K562 (cell line): ENCODE measurements around the gene SMURF1. TPM values are rescaled to one million over a fixed set of nuclear protein-coding genes. Genes with fewer than 3 reads are reported as not detected.
A peak's percentile ranks its signal among the peaks of the same experiment; 100 is the strongest.

Experiments
- ATAC-seq: fragments of 200-7000 bp; cut with Tn5 transposase; 3 replicates; pipeline ENCODE4 v1.9.1; 2020; ENCODE audit warnings: moderate library complexity
- BruUV-seq: library from RNA; stranded (reverse); fragments of 400-500 nt; replicated peaks from 2 replicates; lab custom pipeline; 2021; lab: Mats Ljungman, UMichigan
- CTCF ChIA-PET: fragments of 300-600 bp; formaldehyde crosslinking; extraction: SDS; loops from one replicate; lab custom pipeline; 2021; ENCODE audit warnings: low intra/inter-chr PET ratio; lab: Yijun Ruan, JAX
- POLR2A ChIA-PET: fragments of 300-600, 350-650 bp; sonication (Branson Sonifier 250); formaldehyde crosslinking; extraction: SDS; loops from one replicate; lab custom pipeline; 2021; ENCODE audit warnings: antibody characterized with exemption, inconsistent platforms; lab: Yijun Ruan, JAX
- DNase-seq, 4 experiments: peaks; one replicate each; pipeline versions ENCODE4 v3.0.0 to v3.0.0-alpha.2; 2011 to 2018; ENCODE audit warnings: low spot score in 3 of 4, mixed read lengths in 3 of 4; ENCODE audit errors: extremely low read depth in 1 of 4
- FAIRE-seq: peaks from 2 replicates; lab custom pipeline; 2011; peaks lifted over from hg19 to GRCh38; lab: Jason Lieb, UNC
- H2AFZ ChIP-seq: 2 replicates; pipeline ENCODE4 v1.6.0; 2011; ENCODE audit warnings: low read depth, low read length, control low read depth, inconsistent platforms
- H3K27ac ChIP-seq: fragments of 200-600 bp; 3 replicates; pipeline ENCODE4 v1.8.0; 2011; ENCODE audit warnings: low read depth, mild to moderate bottlenecking, control low read depth, inconsistent platforms, low read length, moderate library complexity, mixed read lengths; ENCODE audit errors: extremely low read depth
- H3K27me3 ChIP-seq, 2 experiments: fragments of 300-600 bp in 1 of 2; 2 replicates in 1 of 2; 3 replicates in 1 of 2; pipeline versions ENCODE4 v1.6.0 to v1.8.0; 2011; ENCODE audit warnings: inconsistent platforms in 2 of 2, low read length in 2 of 2, mild to moderate bottlenecking in 1 of 2, mixed read lengths in 1 of 2, moderate library complexity in 1 of 2; ENCODE audit not compliant: control insufficient read depth in 2 of 2, insufficient read depth in 2 of 2
- H3K36me3 ChIP-seq: fragments of 300-600 bp; 3 replicates; pipeline ENCODE4 v1.8.0; 2011; ENCODE audit warnings: mild to moderate bottlenecking, low read length, inconsistent platforms; ENCODE audit not compliant: control insufficient read depth, insufficient read depth
- H3K4me1 ChIP-seq, 2 experiments: fragments of 200-600 bp in 1 of 2; replicated peaks in 1 of 2; 2 replicates in 1 of 2; 3 replicates in 1 of 2; pipeline versions ENCODE4 v1.5.1 to v1.8.0; 2011; ENCODE audit warnings: inconsistent platforms in 2 of 2, low read length in 2 of 2, mild to moderate bottlenecking in 1 of 2, mixed read lengths in 1 of 2, moderate library complexity in 1 of 2; ENCODE audit not compliant: control insufficient read depth in 2 of 2, insufficient read depth in 2 of 2
- H3K4me2 ChIP-seq: 2 replicates; pipeline ENCODE4 v1.6.1; 2011; ENCODE audit warnings: low read length, control low read depth, inconsistent platforms, mixed read lengths; ENCODE audit not compliant: insufficient read depth
- H3K4me3 ChIP-seq: fragments of 200-600 bp; sonication (generic), shearing (Covaris generic); 2 replicates; pipeline ENCODE4 v1.5.1; 2016; ENCODE audit warnings: control low read depth, inconsistent platforms
- H3K79me2 ChIP-seq: fragments of 200-600 bp; 3 replicates; pipeline ENCODE4 v1.8.0; 2011; ENCODE audit warnings: low read length, inconsistent platforms; ENCODE audit not compliant: control insufficient read depth, insufficient read depth
- H3K9ac ChIP-seq, 2 experiments: 2 replicates each; pipeline versions ENCODE4 v1.6.0 to v1.6.1; 2011; ENCODE audit warnings: low read depth in 2 of 2, low read length in 2 of 2, control low read depth in 1 of 2, inconsistent platforms in 1 of 2, mild to moderate bottlenecking in 1 of 2, mixed read lengths in 1 of 2; ENCODE audit not compliant: insufficient read depth in 1 of 2
- H3K9me1 ChIP-seq: one replicate; pipeline ENCODE4 v1.6.0; 2011; ENCODE audit warnings: inconsistent platforms, mild to moderate bottlenecking, low read length, moderate library complexity; ENCODE audit not compliant: control insufficient read depth, insufficient read depth
- H3K9me3 ChIP-seq: replicated peaks from 2 replicates; pipeline ENCODE4 v1.5.1; 2011; ENCODE audit warnings: low read depth, low read length, inconsistent platforms; ENCODE audit not compliant: control insufficient read depth, insufficient read depth
- H4K20me1 ChIP-seq: replicated peaks from 2 replicates; pipeline ENCODE4 v1.6.1; 2011; ENCODE audit warnings: low read length, inconsistent platforms, mixed read lengths; ENCODE audit not compliant: control insufficient read depth, insufficient read depth
- ARID1B ChIP-seq: fragments of 450-650 bp; IDR thresholded peaks from 2 replicates; pipeline ENCODE4 v1.6.1; 2016; ENCODE audit warnings: antibody characterized with exemption, mild to moderate bottlenecking, inconsistent platforms
- FOSL1 ChIP-seq: fragments of 200-800 bp; sonication (Bioruptor generic); conservative IDR thresholded peaks from 2 replicates; pipeline ENCODE4 v1.6.1; 2016; ENCODE audit warnings: missing genetic modification characterization, missing compliant biosample characterization
- JUN ChIP-seq, 2 experiments: sonication (generic) in 1 of 2; formaldehyde crosslinking in 1 of 2; IDR thresholded peaks; 2 replicates each; pipeline versions ENCODE4 v1.6.1 to v1.8.0; 2012 to 2022; ENCODE audit warnings: borderline replicate concordance in 2 of 2, mild to moderate bottlenecking in 2 of 2, improper control_type of control experiment in 1 of 2, low read depth in 1 of 2, low read length in 1 of 2, missing genetic modification reagents in 1 of 2
- JUND ChIP-seq, 2 experiments: IDR thresholded peaks; 2 replicates in 1 of 2; 3 replicates in 1 of 2; pipeline ENCODE4 v1.6.1; 2011; ENCODE audit warnings: borderline replicate concordance in 2 of 2, low read depth in 2 of 2, low read length in 2 of 2, improper control_type of control experiment in 1 of 2, missing biosample characterization in 1 of 2, missing genetic modification characterization in 1 of 2, missing genetic modification reagents in 1 of 2
- POLR3A ChIP-seq: IDR thresholded peaks from 2 replicates; pipeline ENCODE4 v1.6.1; 2011; ENCODE audit warnings: borderline replicate concordance, mild to moderate bottlenecking, moderate library complexity; ENCODE audit not compliant: insufficient read length, insufficient read depth; ENCODE audit errors: extremely low read depth
- RCOR1 ChIP-seq, 2 experiments: IDR thresholded peaks; 2 replicates each; pipeline ENCODE4 v1.6.1; 2012; ENCODE audit warnings: low read depth in 2 of 2, low read length in 2 of 2, borderline replicate concordance in 1 of 2, improper control_type of control experiment in 1 of 2
- SMARCA4 ChIP-seq: fragments of 450-650 bp; IDR thresholded peaks from 2 replicates; pipeline ENCODE4 v1.6.1; 2016
- SREBF2 ChIP-seq: sonication (generic); formaldehyde crosslinking; IDR thresholded peaks from 2 replicates; pipeline ENCODE4 v1.4.0; 2020; ENCODE audit warnings: mild to moderate bottlenecking, missing genetic modification reagents
- ZNF12 ChIP-seq: sonication (generic); formaldehyde crosslinking; IDR thresholded peaks from 2 replicates; pipeline ENCODE4 v1.4.0; 2020; ENCODE audit warnings: mild to moderate bottlenecking, missing genetic modification reagents
- WGBS: fragments of 100-300 bp; shearing (Covaris generic); methylation state at CpG from one replicate; pipeline ENCODE4 v1.1.6; 2016; ENCODE audit warnings: low coverage, mixed read lengths; ENCODE audit not compliant: insufficient coverage; ENCODE audit errors: missing lambda C conversion rate; 5-methylcytosine and 5-hydroxymethylcytosine counted together
- in situ Hi-C: fragments of 300-500 bp; cut with MboI; formaldehyde crosslinking; loops from 4 replicates; pipeline ENCODE4 v1.15.0; 2018; ENCODE audit warnings: inconsistent platforms, mixed read lengths
- intact Hi-C: fragments of 100-400 bp; cut with micrococcal nuclease; formaldehyde crosslinking; loops from 2 replicates; pipeline ENCODE4 v1.14.2; 2022
- polyA plus RNA-seq, 8 experiments: library from polyadenylated mRNA; depleted of rRNA in 4 of 8; stranded (reverse) in 5 of 8; unstranded in 3 of 8; fragments of >200 nt; fragmentation: Nextera tagmentation in 2 of 8; fragmentation: Illumina TruSeq in 1 of 8; extraction: Ambion mirVana in 2 of 8; extraction: Trizol in 1 of 8; gene quantifications; 2 replicates each; pipeline versions ENCODE4 v1.2.1 to v1.2.3, GENCODE V29; 2011 to 2014; ENCODE audit warnings: inconsistent platforms in 1 of 8, missing spikeins in 1 of 8
- total RNA-seq, 7 experiments: library from RNA; depleted of rRNA in 6 of 7; stranded (reverse); fragments of >200 nt in 6 of 7; fragmentation: Illumina TruSeq in 2 of 7; extraction: Trizol in 2 of 7; gene quantifications; 2 replicates each; pipeline versions ENCODE4 v1.2.1 to v1.2.3, GENCODE V29; 2011 to 2021; ENCODE audit warnings: low replicate concordance in 1 of 7
- TF ChIP-seq, protein P1 (sequence below), 2 experiments: fragments of 450-650 bp in 1 of 2; sonication (generic) in 1 of 2; formaldehyde crosslinking in 1 of 2; IDR thresholded peaks in 1 of 2; conservative IDR thresholded peaks in 1 of 2; 2 replicates each; pipeline versions ENCODE4 v1.6.1 to v1.8.1; 2016 to 2023; ENCODE audit warnings: mild to moderate bottlenecking in 2 of 2, moderate library complexity in 2 of 2, inconsistent platforms in 1 of 2, missing genetic modification reagents in 1 of 2

Gene SMURF1
- total and polyA plus RNA-seq, 9 of the 15 experiments (the other 6 are each of a cell fraction or from before 2014, with no cell fraction given), result 1.0 to 20.1 (median 12.6) TPM

DNA sequence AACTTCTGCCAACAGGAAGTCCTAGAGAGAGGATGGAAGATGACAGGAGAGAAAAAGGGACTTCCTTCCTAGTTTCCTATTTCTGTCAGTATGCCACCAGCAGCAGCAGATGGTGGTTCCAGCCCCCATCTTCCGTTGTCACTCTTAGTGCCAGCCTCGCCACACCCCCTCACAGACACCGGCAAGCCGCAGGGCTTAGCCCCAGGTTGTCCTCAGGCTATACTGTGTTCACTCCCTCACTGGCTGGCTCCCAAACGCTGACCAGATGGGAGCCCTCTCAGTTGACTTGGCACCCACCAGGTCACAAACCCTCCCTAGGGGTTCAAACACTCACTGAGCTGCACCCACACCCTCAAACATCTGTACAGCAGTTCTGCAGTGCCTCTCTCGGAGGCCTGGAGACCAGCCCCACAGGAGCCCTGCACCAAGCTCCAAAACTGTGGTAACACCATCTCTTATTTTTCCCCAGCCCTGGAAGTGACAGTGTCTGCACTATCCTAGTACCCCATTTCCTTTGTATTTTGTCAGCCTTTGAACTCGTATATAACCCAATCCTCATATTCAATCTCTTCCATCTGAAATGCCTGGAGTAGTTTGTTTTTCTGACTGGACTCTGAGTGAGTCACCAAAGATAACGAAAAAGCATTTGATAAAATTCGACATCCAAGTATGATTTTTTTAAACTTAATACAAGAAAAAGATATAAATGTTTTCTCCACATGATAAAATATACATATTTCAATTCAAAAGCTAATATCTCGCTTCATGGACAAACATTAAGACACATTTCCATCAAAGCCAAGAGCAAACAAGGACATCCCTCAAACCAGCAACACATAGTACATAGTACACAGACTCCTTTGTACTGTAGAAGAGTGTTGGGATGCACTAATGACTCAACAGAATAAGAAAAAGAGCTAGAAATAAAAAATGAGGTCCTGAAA is 34.5 kb downstream of the SMURF1 start:
- no peak overlapping the region for H3K4me3 ChIP-seq
- WGBS, result 57% methylated on average over 10 of the region's 10 CpGs
- no peak for FAIRE-seq
- TF ChIP-seq POLR3A, result no peak
- TF ChIP-seq ZNF12 (CRISPR knock-in tag), result peak; percentile 35; the same call in 1 of the 2 replicates
- peak; percentile 79 for TF ChIP-seq JUND (IDR thresholded peaks at IDR 0.05; ENCODE audit: borderline replicate concordance, low read depth, low read length)
- TF ChIP-seq JUND (tag; IDR thresholded peaks at IDR 0.05; ENCODE audit: borderline replicate concordance, low read depth, low read length), result peak; percentile 60; the same call in 1 of the 3 replicates
- TF ChIP-seq RCOR1 (IDR thresholded peaks at IDR 0.05; ENCODE audit: borderline replicate concordance in 1 of 2, low read depth in 2 of 2, low read length in 2 of 2), result 0 out of 4 replicates have a peak, but pooled peaks of 1 of the 2 experiments have one; percentile 21
- TF ChIP-seq JUN (IDR thresholded peaks at IDR 0.05; ENCODE audit: borderline replicate concordance, low read depth, low read length), result peak; percentile 12; the same call in 1 of the 2 replicates
- no peak for TF ChIP-seq JUN (CRISPR knock-in tag; IDR thresholded peaks at IDR 0.05; ENCODE audit: borderline replicate concordance)
- TF ChIP-seq FOSL1 (tag), result peak; percentile 74
- no peak for TF ChIP-seq SREBF2 (CRISPR knock-in tag)
- TF ChIP-seq SMARCA4, result peak; percentile 54; the same call in 1 of the 2 replicates
- peak; percentile 32 for TF ChIP-seq ARID1B
- TF ChIP-seq, protein P1, sequence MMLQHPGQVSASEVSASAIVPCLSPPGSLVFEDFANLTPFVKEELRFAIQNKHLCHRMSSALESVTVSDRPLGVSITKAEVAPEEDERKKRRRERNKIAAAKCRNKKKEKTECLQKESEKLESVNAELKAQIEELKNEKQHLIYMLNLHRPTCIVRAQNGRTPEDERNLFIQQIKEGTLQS (IDR thresholded peaks at IDR 0.05), result peak; percentile 52; the same call in 1 of the 2 replicates
- TF ChIP-seq, protein P1 (CRISPR knock-in tag; conservative IDR thresholded peaks at IDR 0.05), result no peak
- TF ChIP-seq, all 486 proteins: peak for 8
- Histone ChIP-seq H3K9me3 (no peaks in the 10 kb centered on the region), H3K79me2 (peaks cover 72% of the 10 kb centered on the region), H3K9ac (peak overlapping the region in 1 of 2 experiments; percentile 64; a peak in 1 of 4 replicates), H2AFZ (no peak overlapping the region), H3K4me2 (no peak overlapping the region), H3K27me3 (no peaks in the 10 kb centered on the region), H3K36me3 (0 out of 3 replicates have a peak, but pooled peaks cover 2% of the 10 kb centered on the region), H3K27ac (no peak overlapping the region), H3K4me1 (peaks cover 3 to 9% of the 10 kb centered on the region in 2 experiments; a peak in 2 of 5 replicates), H4K20me1 (peaks cover 2% of the 10 kb centered on the region; the same call in 1 of the 2 replicates), H3K9me1 (peaks cover 4% of the 10 kb centered on the region)
- BruUV-seq, result no TSS peak
- POLR2A ChIA-PET, result interaction anchor here (0.6 kb wide), 2 partner anchors 35 to 146 kb away, joined by 4 read pairs; no protein-coding TSS in a partner anchor
- CTCF ChIA-PET, result no interaction called here
- no peak for DNase-seq
- in situ Hi-C loops, result no loop called here
- intact Hi-C loops, result no loop called here
- peak; percentile 20; the same call in 2 of the 3 replicates for ATAC-seq
